Fibroblast of lung (primary cell): Measurements from ENCODE around the gene CTTNBP2NL.

Experiments
- CTCF ChIP-seq, 2 donors: IDR thresholded peaks in 1 of 2; conservative IDR thresholded peaks in 1 of 2; 1 replicate in 1 of 2; 2 replicates in 1 of 2; pipeline ENCODE4 v1.5.1; 2011 to 2012; ENCODE audit warnings: low read length in 2 of 2, control low read depth in 1 of 2, inconsistent platforms in 1 of 2, low read depth in 1 of 2, mild to moderate bottlenecking in 1 of 2
- EZH2 ChIP-seq: IDR thresholded peaks from 2 replicates; pipeline ENCODE4 v1.5.1; 2012; ENCODE audit warnings: low read length, control low read depth, mild to moderate bottlenecking; ENCODE audit errors: missing control alignments

DNA sequence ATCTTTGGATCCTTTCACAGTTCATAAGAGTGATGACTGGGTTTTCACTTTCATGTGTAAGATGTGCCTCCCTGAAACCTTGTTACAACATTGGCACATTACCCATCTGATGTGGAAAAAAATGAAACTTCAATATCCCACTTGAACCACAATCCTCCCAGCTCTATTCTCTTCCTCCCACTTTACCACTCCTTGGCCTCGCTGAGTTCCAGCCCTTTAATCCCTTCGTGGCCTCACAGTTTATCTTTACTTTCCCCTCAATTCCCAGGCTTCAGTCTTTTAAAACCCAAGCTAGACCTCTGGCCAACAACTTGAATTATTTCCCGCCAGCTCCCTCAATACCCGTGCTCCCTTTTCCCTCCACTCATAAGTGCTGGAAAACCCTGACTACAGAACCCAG, 25.0 kb upstream of the CTTNBP2NL start:
- TF ChIP-seq CTCF (conservative IDR thresholded peaks at IDR 0.05 in 1 of 2, IDR thresholded peaks at IDR 0.05 in 1 of 2; ENCODE audit: low read depth in 1 of 2, low read length in 2 of 2) (no peak), EZH2 (no peak)
